ENCODE results near the gene ANKRD12.

ANKRD12 gene

DNA sequence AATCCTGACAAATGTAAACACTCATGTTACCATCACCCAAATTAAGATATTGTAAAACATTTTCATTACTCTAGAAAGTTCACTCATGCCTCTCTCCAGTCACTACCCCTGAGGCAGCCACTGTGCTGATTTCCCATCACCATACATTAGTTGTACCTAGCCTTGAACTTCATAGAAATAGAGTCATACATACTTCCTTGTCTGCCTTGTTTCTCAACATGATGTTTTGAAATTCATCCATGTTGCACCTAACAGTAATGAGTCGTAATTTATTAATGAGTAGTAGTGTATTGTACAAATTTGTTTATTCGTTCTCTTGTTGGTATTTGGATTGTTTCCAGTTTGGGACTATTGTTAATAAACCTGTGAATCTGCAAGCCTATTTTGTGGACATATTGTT, 149.0 kb downstream of the ANKRD12 start:
- Histone ChIP-seq H3K27me3 (ENCODE audit: insufficient read depth, low read length) (no peaks in the 10 kb centered on the region), H3K4me1 (ENCODE audit: insufficient read depth, low read length) (peaks cover 2% of the 10 kb centered on the region), H3K36me3 (ENCODE audit: insufficient read depth, low read length) (peaks cover 5% of the 10 kb centered on the region), H3K4me3 (ENCODE audit: low read length) (no peak overlapping the region), H3K9me3 (ENCODE audit: low read length) (no peaks in the 10 kb centered on the region), H2AFZ (ENCODE audit: low read depth, low read length) (no peak overlapping the region)

DNA sequence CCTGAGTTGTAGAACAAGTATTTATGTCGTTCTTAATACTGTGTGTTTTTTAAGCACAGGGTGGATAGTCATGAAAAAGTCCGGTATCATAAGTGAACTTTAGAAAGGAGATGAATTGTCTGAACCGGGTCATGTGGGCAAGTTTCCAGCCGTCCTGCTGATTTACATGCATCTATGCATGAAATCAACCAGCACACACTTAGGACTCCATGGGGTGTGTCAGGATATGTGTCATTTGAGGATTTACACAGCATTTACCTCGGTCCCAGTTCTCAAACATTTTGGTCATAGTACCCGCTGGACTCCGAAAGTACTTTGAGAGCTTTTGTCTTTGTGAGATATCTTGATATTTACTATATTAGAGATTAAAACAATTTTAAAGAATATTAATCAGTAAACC, 150.5 kb downstream of the ANKRD12 start:
- no peak overlapping the region for H3K4me3 ChIP-seq (ENCODE audit: low read length)
- H3K4me1 ChIP-seq (ENCODE audit: insufficient read depth, low read length) = peaks cover 2% of the 10 kb centered on the region
- H3K27me3 ChIP-seq (ENCODE audit: insufficient read depth, low read length) = no peaks in the 10 kb centered on the region
- no peaks in the 10 kb centered on the region for H3K9me3 ChIP-seq (ENCODE audit: low read length)
- H3K36me3 ChIP-seq (ENCODE audit: insufficient read depth, low read length) = peaks cover 2% of the 10 kb centered on the region
- no peak overlapping the region for H2AFZ ChIP-seq (ENCODE audit: low read depth, low read length)

DNA sequence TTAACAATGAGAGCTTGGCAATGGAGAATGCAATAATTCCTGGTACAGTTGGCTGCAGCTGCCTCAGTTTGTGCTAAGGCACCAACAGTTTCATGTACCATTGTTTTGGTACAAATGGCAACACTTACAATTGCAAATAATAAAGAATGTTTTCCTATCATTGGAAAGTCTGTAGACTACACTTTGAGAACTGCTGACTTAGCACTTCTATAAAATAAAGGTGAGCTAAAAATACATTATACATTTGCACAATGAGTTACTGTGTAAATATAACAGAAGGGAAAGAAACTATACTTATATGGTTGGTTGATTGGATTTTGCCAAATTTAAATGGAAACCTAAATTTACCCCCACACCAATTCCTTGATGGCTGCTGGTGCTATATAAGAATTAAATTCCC, 153.1 kb downstream of the ANKRD12 start:
- Histone ChIP-seq H3K4me3 (ENCODE audit: low read length) (no peak overlapping the region), H3K9me3 (ENCODE audit: low read length) (peaks cover 3% of the 10 kb centered on the region), H3K4me1 (ENCODE audit: insufficient read depth, low read length) (peaks cover 2% of the 10 kb centered on the region), H3K36me3 (ENCODE audit: insufficient read depth, low read length) (no peaks in the 10 kb centered on the region), H3K27me3 (ENCODE audit: insufficient read depth, low read length) (no peaks in the 10 kb centered on the region), H2AFZ (ENCODE audit: low read depth, low read length) (no peak overlapping the region)

DNA sequence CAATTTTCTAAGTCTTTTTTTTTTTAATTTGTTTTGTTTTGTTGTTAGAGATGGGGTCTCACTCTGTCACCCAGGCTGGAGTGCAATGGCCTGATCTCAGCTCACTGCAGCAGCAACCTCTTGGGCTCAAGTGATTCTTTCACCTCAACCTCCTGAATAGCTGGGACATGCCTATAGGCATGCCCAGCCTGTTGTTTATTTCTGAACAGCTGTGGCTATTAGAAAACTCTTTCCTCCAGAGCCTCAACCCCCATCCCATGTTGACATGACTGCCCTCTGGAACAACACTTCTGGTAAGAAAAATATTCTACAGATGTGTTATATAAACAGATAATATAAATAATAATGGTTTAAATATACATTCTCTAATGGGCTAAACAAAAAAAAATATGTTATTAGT, 153.6 kb downstream of the ANKRD12 start:
- Histone ChIP-seq H3K9me3 (ENCODE audit: low read length) (peaks cover 3% of the 10 kb centered on the region), H3K4me3 (ENCODE audit: low read length) (no peak overlapping the region), H2AFZ (ENCODE audit: low read depth, low read length) (no peak overlapping the region), H3K4me1 (ENCODE audit: insufficient read depth, low read length) (peaks cover 2% of the 10 kb centered on the region), H3K36me3 (ENCODE audit: insufficient read depth, low read length) (no peaks in the 10 kb centered on the region), H3K27me3 (ENCODE audit: insufficient read depth, low read length) (no peaks in the 10 kb centered on the region)

DNA sequence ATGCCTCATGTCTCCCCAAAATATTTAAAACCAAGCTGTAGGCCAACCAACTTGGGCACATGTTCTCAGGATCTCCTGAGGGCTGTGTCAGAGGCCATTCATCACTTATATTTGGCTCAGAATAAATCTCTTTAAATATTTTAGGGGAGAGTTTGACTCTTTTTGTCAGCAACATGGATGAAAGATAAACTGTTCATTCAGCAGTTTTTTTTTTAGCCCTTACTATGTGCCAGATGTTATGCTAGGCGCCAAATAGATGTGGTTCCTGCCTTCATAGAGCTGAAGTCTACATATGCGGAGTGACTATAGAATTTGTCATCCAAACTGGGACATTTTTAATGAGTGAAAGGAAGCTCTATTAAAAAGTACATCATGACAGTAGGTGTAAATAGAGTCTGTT, 155.5 kb downstream of the ANKRD12 start:
- Histone ChIP-seq H2AFZ (ENCODE audit: low read depth, low read length) (no peak overlapping the region), H3K36me3 (ENCODE audit: insufficient read depth, low read length) (no peaks in the 10 kb centered on the region), H3K4me1 (ENCODE audit: insufficient read depth, low read length) (peaks cover 2% of the 10 kb centered on the region), H3K4me3 (ENCODE audit: low read length) (no peak overlapping the region), H3K27me3 (ENCODE audit: insufficient read depth, low read length) (no peaks in the 10 kb centered on the region), H3K9me3 (ENCODE audit: low read length) (peaks cover 8% of the 10 kb centered on the region)

DNA sequence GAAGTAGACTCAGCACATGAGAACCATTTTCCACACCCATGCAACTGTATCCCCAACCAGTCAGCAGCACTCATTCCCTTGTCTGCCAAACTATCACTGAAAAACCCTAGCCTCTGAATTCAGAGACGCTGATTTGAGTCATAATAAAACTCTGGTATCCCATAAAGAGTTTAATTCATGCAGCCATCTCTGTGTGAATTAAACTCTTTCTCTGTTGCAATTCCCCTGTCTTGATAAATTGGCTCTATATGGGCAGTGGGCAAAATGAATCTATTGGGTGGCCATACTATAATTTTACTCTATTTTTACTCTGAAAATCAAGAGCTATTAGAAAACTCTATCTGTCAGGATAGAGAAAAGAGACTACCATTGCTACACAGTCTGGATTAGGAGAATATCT, 157.4 kb downstream of the ANKRD12 start:
- no peak overlapping the region for H3K4me3 ChIP-seq (ENCODE audit: low read length)
- H3K36me3 ChIP-seq (ENCODE audit: insufficient read depth, low read length) = no peaks in the 10 kb centered on the region
- H2AFZ ChIP-seq (ENCODE audit: low read depth, low read length) = no peak overlapping the region
- H3K9me3 ChIP-seq (ENCODE audit: low read length) = peaks cover 8% of the 10 kb centered on the region
- no peaks in the 10 kb centered on the region for H3K27me3 ChIP-seq (ENCODE audit: insufficient read depth, low read length)
- H3K4me1 ChIP-seq (ENCODE audit: insufficient read depth, low read length) = peaks cover 2% of the 10 kb centered on the region

DNA sequence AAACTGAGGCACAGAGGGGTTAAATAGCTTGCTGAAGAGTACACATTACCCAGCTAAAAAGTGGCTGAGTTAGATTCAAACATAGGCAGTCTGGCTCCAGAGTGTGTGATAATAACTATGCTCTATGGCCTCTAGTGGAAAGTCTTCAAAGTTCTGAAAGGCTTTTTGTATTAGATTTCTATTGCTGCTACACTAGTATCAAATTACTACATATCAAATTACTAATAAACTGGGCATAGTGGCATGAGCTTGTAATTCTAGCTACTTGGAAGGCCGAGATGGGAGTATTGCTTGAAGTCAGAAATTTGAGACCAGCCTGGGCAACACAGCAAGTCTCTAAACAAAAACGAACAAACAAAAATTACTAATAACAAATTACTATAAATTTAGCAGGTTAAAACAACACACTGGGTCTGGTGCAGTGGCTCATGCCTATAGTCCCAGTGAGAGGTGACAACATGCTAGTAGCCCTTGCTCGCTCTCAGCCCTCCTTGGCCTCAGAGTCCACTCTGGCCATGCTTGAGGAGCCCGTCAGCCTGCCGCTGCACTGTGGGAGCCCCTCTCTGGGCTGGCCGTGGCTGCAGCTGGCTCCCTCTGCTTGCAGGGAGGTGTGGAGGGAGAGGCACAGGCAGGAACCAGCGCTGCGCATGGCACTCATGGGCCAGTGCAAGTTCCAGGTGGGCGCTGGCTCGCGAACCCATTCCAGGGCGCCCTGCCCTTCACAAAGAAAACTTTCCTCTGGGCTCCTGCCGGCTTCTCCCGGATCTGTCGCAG, 159.8 kb downstream of the ANKRD12 start:
- Histone ChIP-seq H3K27me3 (ENCODE audit: insufficient read depth, low read length) (no peaks in the 10 kb centered on the region), H3K36me3 (ENCODE audit: insufficient read depth, low read length) (no peaks in the 10 kb centered on the region), H3K9me3 (ENCODE audit: low read length) (peaks cover 8% of the 10 kb centered on the region), H3K4me3 (ENCODE audit: low read length) (no peak overlapping the region), H2AFZ (ENCODE audit: low read depth, low read length) (no peak overlapping the region), H3K4me1 (ENCODE audit: insufficient read depth, low read length) (no peaks in the 10 kb centered on the region)

DNA sequence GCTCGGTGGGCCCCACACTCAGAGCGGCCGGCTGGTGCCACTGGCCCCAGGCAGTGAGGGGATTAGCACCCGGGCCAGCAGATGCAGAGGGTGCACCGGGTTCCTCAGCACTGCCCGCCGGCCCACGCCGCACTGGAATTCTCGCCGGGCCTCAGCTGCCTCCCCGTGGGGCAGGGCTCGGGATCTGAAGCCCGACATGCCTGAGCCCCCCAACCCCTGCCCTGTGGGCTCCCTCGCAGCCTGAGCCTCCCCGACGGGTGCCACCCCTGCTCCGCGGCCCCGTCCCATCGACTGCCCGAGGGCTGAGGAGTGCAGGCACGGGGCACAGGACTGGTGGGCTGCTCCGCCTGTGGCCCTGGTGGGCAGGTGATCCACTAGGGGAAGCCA, 160.4 kb downstream of the ANKRD12 start:
- no peaks in the 10 kb centered on the region for H3K27me3 ChIP-seq (ENCODE audit: insufficient read depth, low read length)
- peaks cover 8% of the 10 kb centered on the region for H3K9me3 ChIP-seq (ENCODE audit: low read length)
- H2AFZ ChIP-seq (ENCODE audit: low read depth, low read length) = no peak overlapping the region
- no peaks in the 10 kb centered on the region for H3K4me1 ChIP-seq (ENCODE audit: insufficient read depth, low read length)
- H3K4me3 ChIP-seq (ENCODE audit: low read length) = no peak overlapping the region
- H3K36me3 ChIP-seq (ENCODE audit: insufficient read depth, low read length) = no peaks in the 10 kb centered on the region

DNA sequence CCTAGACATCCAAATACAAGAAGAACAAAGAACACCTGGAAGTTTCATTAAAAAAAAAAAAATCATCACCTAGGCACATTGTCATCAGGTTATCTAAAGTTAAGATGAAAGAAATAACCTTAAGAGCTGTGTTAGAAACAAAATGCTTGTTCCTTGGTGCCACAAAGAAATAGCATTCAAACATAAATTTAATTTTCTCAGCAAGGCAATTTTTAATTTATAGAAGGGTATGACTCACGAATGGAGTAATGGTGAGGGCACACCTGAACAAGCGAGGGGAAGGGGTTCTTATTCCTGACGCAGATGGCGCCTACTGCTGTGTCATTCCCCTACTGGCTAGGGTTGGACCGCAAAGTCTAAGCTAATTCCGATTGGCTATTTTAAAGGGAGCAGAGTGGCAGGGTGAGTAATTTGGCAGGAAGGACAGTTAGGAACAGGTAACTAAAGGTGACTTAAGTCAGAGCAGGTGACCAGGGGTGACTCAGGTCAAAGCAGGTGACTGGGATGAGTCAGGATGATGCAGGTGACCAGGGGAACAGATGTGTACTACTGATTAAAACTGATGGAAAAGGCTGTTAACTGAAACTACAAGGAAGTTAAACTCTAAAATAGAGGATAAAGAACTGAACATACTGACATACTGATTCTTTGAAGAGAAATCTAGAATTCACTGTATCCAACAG, 167.9 kb downstream of the ANKRD12 start:
- Histone ChIP-seq H2AFZ (ENCODE audit: low read depth, low read length) (no peak overlapping the region), H3K4me1 (ENCODE audit: insufficient read depth, low read length) (no peaks in the 10 kb centered on the region), H3K4me3 (ENCODE audit: low read length) (no peak overlapping the region), H3K27me3 (ENCODE audit: insufficient read depth, low read length) (no peaks in the 10 kb centered on the region), H3K9me3 (ENCODE audit: low read length) (peaks cover 3% of the 10 kb centered on the region), H3K36me3 (ENCODE audit: insufficient read depth, low read length) (no peaks in the 10 kb centered on the region)

DNA sequence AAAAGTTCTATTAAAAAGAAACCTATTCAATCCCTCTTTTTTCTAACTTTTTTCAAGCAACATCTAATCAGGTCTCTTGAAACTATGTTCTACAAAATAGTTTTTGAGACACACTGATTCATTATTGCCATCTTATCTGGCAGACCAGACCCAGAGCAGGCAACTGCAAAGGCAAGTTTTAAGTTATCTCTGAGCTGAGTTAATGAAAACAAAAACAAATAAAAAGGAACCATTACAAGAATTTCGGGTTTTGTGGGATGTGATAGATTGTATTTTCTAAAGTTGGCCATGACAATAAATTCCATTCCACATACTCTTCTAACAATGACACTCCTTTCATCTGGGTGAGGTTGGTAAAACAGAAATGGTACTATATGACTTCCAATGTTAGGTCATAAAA, 182.8 kb downstream of the ANKRD12 start:
- no peak overlapping the region for H3K4me3 ChIP-seq (ENCODE audit: low read length)
- no peaks in the 10 kb centered on the region for H3K4me1 ChIP-seq (ENCODE audit: insufficient read depth, low read length)
- H2AFZ ChIP-seq (ENCODE audit: low read depth, low read length) = no peak overlapping the region
- H3K9me3 ChIP-seq (ENCODE audit: low read length) = no peaks in the 10 kb centered on the region
- no peaks in the 10 kb centered on the region for H3K27me3 ChIP-seq (ENCODE audit: insufficient read depth, low read length)
- no peaks in the 10 kb centered on the region for H3K36me3 ChIP-seq (ENCODE audit: insufficient read depth, low read length)

DNA sequence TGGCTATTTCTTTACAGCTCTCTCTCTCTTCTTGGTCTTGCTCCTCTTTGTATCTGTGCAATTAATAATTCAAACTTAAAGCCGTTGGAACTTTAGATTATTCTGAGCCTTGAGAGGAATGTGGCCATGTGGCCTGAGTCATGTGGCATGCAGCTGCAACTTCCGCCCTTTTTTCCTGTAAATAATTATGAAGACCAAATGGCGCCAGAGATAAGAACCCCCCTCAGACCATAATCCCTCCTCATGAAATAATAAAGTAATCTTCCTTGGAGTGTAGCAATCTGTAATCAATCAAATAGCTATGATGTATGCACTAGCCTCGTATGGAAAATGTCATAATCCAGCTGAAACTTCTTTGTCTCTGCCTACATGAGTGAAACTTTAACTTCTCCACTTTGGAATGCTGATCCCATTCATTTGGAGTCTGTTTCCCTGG, 184.5 kb downstream of the ANKRD12 start:
- H2AFZ ChIP-seq (ENCODE audit: low read depth, low read length) = no peak overlapping the region
- no peaks in the 10 kb centered on the region for H3K36me3 ChIP-seq (ENCODE audit: insufficient read depth, low read length)
- no peak overlapping the region for H3K4me3 ChIP-seq (ENCODE audit: low read length)
- no peaks in the 10 kb centered on the region for H3K4me1 ChIP-seq (ENCODE audit: insufficient read depth, low read length)
- no peaks in the 10 kb centered on the region for H3K27me3 ChIP-seq (ENCODE audit: insufficient read depth, low read length)
- H3K9me3 ChIP-seq (ENCODE audit: low read length) = no peaks in the 10 kb centered on the region

DNA sequence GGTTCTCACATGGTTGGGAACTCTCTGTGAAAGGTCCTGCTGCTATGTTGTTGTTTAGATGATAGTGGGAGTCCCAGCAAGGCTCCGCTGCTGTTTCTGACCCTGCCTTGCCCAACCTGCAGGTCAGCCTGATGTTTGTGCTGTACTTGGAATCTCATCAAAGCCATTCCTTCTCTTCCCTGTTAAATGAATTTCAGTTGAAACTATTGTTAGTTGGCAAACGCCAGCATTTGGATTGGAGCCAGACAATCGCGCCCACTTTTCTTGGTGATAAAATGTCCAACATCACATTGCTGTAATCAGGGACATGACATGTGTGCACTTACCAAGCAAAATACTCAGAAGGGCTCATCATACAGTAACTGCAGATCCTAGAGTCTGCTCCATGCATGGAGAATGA, 185.2 kb downstream of the ANKRD12 start:
- Histone ChIP-seq H3K9me3 (ENCODE audit: low read length) (no peaks in the 10 kb centered on the region), H3K4me3 (ENCODE audit: low read length) (no peak overlapping the region), H3K27me3 (ENCODE audit: insufficient read depth, low read length) (no peaks in the 10 kb centered on the region), H3K4me1 (ENCODE audit: insufficient read depth, low read length) (no peaks in the 10 kb centered on the region), H3K36me3 (ENCODE audit: insufficient read depth, low read length) (no peaks in the 10 kb centered on the region), H2AFZ (ENCODE audit: low read depth, low read length) (no peak overlapping the region)

DNA sequence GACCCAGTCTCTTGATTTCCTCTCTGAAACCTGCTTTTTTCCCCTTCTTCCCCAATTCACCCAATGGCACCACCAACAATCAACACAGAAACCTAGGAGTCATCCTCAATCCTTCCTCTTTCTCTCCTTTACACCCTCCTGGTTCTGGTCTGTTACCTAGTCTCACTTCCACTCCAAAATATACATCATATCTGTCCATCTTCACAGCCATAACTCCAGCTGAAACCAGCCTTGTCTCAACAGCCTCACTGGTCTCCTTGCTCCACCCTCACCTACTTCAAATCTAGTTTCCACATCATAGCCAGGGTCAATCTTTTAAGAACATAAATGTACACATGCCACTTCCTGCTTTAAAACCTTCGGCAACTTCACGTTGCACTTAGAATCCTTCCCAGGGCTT, 186.2 kb downstream of the ANKRD12 start:
- no peaks in the 10 kb centered on the region for H3K9me3 ChIP-seq (ENCODE audit: low read length)
- H3K36me3 ChIP-seq (ENCODE audit: insufficient read depth, low read length) = no peaks in the 10 kb centered on the region
- H2AFZ ChIP-seq (ENCODE audit: low read depth, low read length) = no peak overlapping the region
- no peaks in the 10 kb centered on the region for H3K27me3 ChIP-seq (ENCODE audit: insufficient read depth, low read length)
- no peak overlapping the region for H3K4me3 ChIP-seq (ENCODE audit: low read length)
- H3K4me1 ChIP-seq (ENCODE audit: insufficient read depth, low read length) = no peaks in the 10 kb centered on the region

All from neuron (in vitro differentiated cells).